HG02678 (cell line): Measurements from ENCODE around the gene CPLANE2.
"Not testable (repeated sequence)": the region's sequence is repeated elsewhere in the genome, so short reads cannot be mapped to it uniquely, and the experiment has no call there.

Experiments used
- ATAC-seq: cut with Tn5 transposase; IDR thresholded peaks from one replicate; pipeline ENCODE4 v1.9.1; 2021; ENCODE audit warnings: mild to moderate bottlenecking, moderate library complexity; ENCODE audit not compliant: unreplicated experiment

CPLANE2 gene

DNA sequence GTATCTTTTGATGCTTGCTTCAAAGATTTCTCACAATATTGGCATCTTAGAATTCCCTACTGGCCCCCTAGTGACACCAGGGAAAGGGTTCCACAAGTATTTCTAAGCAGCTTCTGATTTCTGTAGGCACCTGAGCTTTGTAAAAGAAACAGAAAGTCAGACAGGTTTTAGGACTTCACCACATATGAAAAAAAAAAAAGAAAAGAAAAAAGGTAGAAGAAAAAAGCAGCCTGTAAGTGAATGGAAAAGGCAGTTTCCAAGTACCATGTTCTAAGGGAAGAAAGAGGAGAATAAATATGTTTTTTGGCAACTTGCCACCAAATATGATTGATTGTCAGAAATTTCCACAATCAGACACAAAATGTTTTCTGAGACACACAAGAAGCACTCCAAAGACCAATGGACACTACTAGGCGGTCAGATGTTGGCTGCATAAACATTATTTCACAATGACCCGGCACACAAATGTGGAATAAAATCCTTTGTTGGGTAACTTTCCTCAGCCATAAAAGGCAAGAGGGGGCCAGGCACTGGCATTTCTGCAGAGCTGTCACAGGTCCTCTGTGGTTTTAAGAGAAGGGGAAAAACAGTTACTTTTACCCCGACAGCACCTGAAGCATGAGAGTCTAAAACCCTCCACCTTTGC, 12.7 kb upstream of the CPLANE2 start:
- ATAC-seq, result no peak

DNA sequence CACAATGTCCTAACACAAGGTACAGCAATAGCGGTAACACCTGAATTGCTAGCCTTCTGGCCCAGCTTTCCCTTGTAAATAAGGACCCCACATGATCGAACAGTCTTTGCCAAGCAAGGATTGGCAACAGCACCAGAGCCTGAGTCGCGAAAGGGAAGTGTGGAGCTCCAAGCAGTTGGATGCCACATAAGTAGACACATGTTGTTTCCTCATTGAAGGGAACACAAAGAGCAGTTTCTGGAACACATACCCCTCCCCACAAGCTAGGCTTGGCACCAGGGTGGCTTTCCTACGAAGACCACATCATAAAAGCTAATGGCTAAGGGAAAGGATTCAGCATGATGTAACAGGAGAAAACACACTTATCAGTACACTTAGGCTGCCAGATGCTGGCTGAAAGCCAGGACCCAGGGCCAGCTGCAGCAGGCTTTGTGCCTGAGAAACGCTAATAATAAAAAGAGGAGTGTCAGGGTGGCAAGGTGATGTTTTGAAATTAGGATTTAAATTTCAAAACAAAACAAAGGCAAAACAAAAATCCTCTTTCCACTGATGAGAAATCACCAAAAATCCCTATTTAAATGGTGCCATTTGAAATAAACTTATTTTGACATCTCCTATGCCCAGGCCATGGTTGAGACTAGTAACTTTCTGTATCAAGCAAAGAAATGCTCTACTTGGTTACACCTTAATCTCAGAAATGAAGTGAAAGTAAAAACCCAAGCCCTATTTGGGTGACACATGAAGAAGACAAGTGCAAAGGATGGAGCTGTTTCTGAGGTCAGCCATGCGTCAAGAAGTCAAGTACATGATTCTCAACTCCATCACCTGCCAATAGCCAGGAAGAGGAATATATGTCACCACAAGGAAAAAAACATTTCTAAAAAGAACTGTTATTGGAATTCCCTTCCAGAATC, 11.9 kb upstream of the CPLANE2 start:
- peak; percentile 60 for ATAC-seq

DNA sequence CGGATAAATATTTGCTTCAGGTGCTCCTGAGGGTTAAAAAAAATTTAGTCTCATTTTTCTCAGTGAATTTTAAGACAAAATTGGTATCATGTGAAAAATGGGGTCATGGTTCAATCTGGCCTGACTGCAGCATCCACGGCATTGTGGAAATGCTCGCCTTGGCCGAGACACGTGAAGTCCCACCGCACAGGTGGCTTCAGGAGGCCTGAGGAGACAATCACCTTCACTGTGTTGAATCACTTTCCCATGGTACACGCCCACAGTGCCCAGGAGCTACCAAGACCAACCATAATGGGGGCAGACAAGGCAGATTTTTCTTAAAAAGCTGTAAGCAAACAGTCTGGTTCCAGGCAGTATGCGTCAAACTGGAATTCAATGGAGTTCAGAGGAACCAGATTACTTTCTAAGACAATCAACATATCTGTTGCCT, 11.0 kb upstream of the CPLANE2 start:
- ATAC-seq, result no peak

DNA sequence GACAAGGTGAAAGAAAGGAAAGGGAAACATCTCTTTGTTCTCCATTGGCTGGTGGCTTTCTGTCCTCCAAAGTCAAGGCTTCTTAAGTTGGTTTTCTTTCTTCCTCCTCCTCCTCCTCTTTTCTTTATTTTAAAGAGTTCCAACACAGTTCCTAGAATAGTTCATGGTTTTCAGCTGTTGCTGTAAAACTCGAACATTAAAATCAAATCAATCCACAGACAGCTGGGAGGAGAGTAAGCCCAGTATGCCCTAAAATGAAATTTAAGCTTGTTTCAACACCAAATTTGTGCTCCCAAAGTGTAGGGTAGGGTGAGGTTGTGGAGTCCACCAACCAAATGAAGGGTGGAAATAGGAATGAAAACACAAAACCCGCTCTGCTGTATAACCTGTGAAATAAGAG, 10.5 kb upstream of the CPLANE2 start:
- no peak for ATAC-seq

DNA sequence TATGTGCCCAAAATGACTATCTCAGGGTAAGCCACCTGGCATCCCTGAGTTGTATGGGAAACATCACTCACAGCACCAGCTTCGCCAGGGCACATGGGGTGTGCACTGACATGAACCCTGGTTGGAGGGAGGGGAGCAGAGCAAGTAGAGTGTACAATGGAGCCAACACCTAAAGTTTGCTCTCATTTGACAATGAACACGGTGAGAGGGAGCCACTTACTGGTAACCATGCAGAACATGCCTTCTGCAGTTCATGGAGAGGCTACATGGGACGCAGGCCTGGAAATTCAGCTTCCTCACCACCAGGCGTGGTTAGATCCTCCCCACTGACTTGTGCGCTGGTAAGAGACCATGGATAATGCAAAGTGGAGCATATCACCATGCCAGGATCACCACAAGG, 10.0 kb upstream of the CPLANE2 start:
- ATAC-seq, result no peak

DNA sequence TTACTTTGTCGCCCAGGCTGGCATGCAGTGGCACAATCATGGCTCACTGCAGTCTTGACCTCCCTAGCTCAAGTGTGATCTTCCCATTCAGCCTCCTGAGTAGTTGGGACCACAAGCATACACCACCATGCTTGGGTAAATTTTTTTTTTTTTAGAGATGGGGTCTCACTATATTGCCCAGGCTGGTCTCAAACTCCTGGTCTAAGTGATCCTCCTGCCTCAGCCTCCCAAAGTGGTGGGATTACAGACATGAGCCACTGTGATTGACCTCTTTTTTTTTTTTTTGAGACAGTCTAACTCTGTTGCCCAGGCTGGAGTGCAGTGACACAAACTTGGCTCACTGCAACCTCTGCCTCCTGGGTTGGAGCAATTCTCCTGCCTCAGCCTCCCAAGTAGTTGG, 9.3 kb upstream of the CPLANE2 start:
- not testable (repeated sequence) for ATAC-seq

DNA sequence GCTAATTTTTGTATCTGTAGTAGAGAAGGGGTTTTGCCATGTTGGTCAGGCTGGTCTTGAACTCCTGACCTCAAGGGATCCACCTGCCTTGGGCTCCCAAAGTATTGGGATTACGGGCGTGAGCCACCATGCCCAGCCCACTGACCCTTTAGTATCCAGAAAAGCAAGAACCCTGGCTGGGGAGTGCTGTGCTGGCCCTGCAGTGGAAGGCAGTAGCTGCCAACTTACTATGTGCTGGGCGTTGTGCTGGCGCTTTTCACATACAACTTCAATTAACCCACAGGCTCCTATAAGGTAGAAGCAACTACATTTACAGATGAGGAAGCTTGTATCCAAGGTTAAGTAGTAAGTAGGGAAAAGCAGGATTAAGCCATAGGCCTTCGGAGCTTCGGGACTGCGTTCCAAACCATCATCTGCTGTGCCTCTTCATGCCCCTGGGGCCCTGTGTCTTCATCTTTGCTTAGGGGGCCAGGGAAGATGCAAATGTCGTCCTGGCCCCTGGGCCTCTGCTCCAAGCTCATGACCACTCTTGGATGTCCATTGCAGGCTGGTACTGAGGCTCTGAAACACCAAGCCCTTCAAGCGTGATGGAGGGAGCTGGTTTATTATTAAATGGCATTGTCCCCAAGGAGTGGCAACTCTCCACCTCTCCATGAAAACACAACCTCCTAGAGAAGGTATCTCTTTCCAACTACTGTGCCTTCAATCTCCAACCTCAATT, 8.7 kb upstream of the CPLANE2 start:
- ATAC-seq, result no peak

DNA sequence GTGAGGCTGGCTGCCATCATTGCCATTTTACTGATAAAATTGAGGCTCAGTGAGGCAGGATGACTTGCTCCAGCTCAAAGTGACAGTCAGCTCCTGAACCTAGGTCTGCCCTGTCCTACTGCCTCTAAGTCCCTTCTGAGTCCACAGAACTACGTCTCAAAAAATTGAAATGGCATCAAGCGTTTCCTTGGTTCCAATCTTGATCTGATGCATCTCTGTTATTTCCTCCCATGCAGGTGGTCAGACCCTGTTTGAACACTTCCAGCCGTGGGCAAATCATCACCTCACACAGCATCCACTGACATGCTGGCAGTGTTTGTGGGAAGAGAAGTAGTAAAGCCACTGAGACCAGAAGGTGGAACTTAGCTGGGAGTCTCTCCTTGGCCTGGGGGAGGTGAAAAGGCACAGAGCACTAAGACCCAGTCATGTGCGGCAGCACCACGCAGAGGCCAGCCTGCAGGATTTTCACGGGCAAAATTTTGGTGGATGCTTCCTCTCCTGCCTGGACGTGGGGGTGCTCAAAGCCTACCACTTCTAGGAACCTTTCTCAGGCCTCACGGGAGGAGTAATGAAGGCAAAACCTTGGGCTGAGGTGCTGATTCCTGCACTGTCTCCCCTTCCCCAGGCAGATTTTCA, 7.8 kb upstream of the CPLANE2 start:
- ATAC-seq, result no peak

DNA sequence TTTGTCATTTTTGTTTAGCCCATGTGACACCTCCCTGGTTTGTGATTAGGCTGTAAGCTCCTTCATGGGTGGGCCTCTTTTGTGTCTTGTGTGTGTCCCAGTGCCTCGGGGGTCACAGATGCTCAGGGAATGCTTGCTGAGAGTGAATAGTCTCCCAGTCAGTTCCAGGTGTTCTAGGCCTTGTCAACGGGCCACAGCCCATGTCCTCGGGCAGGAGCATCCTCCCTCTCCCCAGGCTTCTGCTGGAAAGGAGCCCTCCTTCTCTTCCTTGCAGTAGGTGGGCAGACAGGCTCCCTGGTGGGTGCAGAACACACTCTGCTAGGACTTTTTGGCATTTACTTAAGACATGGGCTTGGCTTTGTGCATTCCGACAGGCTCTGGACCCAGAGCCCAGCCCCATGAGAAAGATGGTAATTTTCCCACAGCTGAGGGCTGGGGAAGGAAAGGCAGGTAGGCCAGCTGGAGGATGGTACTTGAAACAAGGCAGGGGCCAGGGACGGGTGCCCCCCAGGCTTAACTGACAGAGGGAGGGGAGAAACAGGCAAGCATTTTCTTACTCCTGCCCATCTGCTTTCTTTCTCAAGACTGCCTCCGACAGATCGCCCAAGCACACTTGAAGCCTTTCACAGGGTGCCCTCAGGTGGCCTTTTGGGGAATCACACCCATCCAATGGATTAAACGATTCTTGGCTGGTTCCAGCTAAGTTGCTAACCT, 7.1 kb upstream of the CPLANE2 start:
- no peak for ATAC-seq

DNA sequence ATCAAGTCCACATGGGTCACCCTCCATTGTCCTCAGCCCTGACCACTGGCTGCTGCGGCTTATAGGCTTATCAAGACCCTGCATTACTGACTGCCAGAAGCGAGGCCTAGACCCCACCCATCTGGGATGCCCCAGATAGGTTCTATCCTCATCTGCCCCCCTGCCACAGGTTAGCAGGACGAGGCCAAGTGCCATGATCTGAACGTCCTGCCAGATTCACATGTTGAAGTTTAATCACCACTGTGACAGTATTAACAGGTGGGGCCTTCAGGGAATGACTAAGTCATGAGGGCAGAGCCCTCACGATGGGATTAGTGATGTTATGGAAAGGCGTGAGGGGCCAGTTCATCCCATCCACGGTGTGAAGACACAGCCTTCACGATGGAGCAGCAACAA, 6.2 kb upstream of the CPLANE2 start:
- ATAC-seq, result no peak

DNA sequence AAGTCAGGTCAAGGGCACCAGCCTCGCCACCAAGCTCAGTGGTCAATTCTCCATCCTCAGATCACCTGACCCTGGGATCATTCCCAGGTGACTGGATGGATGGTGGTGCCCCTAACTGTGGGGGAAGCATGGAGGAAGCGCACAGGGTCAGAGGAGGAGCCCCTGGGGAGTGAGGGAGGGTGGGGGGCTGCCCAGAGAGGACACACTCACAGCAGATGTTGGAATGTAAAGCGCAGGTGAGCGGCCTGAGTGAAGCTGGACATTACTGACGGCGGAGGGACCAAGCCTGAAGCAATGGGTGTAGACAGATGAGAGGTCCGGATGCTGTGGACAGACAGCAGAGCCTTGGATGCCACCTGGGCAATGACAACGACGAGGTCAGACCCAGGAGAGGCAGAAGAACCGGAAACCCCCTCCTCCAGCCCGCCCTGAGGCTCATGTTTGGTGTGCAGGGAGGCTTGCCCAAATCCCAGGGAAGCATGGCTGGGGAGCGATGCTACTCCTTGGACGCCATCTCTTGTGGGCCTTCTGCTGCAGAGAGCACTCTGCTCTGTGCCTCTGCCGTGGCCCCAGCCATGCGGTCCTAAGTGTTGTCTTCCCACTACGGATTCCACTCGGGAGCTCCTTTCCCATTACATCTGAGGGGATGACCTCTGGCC, 5.7 kb upstream of the CPLANE2 start:
- ATAC-seq, result no peak

DNA sequence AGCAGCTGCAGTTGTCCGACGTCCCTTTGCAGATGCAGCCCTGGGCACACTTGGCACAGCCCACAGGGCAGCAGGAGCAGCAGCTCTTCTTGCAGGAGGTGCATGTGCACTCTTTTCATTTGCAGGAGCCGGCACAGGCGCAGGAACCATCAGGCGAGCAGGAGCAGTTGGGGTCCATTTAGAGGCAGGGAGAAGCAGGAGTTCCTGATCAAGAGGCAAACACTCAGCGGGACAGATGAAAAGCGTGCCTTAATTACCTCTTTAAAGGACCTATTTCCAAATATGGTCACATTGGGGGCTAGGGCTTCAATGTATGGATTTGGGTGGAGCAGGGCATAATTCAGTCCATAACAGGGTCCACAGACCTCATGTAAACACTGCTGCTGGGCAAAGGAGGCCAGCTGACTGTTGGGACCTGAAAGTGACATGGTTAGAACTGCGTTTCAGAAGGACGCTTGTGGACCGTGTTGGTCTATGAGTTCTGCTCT, 4.3 kb upstream of the CPLANE2 start:
- ATAC-seq, result no peak

DNA sequence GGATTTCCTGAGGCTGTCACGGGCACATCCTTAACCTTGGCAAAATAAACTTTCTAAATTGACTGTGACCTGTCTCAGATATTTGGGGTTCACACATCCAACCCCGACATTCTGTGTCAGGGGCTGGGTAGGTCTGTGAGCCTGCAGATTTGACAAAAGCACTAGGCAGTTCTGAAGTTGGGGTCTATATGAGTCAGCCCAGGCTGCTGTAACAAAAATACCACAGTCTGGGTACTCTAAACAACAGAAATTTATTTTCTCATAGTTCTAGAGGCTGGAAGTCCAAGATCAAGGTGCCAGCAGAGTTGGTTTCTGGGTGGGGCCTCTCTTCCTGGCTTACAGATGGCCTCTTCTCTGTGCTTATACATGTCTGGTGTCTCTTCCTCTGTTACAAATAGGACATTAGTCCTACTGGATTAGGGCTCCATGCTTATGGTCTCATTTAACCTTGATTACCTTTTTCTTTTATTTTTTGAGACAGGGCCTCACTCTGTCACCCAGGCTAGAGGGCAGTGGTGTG, 3.0 kb upstream of the CPLANE2 start:
- ATAC-seq, result no peak

DNA sequence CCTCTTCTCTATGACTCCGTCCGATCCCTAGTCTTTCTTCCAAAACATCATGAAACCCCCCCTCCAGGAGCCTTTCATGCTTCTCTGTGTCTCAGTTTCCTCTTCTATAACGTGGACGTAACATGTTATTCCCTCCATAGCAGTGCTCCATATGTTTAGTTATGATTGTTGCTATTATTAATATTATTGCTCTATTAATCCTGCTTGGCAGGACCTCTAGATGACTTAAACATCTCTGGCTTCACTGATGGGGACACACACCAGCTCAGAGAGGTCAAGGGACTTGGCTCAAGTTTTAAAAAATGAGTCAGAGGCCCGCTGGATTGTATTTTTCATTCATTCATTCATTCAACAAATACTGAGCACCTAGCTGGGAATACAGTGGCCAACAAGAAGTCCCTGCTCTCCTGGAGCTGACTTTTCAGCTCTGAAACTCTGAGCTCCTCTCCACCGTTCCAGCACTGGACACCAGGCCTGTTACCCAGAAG, 404 bp upstream of the CPLANE2 start:
- no peak for ATAC-seq

DNA sequence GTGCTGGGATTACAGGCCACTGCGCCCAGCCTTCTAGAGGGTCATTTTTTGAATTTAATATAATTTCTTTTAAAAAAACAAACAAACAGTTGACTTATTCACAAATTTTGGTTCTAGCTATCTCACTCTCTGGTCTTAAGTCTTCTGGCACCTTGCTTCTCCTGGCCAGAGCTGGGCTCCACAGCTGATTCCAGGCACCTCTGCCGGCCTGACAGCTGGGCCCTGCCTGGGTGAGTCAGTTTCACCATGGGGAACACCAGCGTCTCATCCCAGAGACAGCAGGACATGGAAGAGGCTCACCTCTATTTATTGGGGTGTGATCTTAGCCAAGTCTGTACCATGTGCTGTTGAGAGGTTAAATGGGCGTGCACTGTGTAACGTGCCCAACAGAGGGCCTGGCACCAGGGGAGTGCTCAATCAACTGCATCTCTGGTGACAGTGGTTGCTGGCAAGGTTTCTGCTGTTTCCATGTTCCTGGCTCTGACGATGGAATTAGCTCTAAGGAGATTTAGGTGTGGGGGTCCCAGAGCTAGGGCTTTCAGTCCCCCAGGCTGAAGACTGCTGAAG, 956 bp downstream of the CPLANE2 start:
- ATAC-seq, result peak; percentile 42

DNA sequence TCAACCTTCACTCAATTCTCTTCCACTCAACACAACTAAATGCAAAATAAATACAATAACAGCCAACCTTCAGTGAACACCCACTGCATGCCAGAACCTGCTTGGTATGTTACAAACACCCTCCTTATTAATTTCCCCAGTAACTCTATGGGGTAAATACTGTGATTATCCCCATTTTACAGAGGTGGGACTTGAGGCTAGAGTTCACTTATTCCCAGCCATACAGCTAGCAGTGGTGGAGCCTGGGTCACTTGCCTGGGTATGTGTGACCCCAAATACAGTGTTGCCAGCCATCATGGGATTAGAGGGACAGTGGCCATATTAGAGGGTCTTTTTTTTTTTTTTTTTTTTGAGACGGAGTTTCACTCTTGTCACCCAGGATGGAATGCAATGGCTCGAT, 1.6 kb downstream of the CPLANE2 start:
- ATAC-seq, result no peak

DNA sequence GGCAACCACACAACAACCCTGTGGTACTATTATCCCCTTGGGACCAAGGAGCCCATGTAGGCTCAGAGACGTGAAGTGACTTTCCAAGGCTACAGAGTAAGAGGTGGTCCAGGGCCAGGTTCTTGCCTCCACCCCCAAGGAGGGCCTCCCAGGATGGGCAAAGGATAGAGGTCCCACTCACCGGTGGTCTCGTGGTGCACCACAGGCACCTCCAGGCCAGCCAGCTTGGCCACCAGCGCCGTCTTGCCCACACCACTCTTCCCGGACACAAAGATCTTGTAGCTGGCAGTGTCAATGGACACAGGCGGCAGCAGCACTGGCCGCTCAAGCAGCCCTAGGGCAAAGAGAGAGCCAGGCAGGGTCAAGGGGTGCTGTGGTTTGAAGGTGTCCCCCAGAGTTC, 3.6 kb downstream of the CPLANE2 start:
- ATAC-seq, result no peak

DNA sequence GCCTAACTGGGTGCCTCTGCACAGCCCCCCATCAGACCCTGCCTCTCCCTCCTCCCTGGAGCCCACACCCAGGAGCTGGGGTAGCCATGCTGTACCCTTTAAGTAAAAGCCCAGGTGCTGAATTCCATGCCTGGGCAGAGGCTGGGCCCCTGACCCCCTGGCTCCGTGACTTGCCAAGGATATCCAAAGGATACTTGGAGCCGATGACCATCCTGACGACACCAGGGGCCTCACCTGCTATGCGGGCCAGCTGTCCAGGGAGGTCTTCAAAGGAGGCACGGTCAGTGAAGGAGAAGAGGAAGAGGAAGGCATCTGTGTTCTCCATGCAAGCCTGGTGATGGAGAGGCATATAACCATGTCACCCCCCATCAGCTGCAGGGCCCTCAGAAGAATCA, 4.7 kb downstream of the CPLANE2 start:
- ATAC-seq, result no peak
